ENCODE data around the gene COPB2. TPM values are rescaled to one million over a fixed set of nuclear protein-coding genes. Genes with fewer than 3 reads are reported as not detected.

The COPB2 gene
- polyA plus RNA-seq, 1 donor (not counting 4 experiments of a cell fraction or from before 2014, with no cell fraction given) = 149 TPM

DNA sequence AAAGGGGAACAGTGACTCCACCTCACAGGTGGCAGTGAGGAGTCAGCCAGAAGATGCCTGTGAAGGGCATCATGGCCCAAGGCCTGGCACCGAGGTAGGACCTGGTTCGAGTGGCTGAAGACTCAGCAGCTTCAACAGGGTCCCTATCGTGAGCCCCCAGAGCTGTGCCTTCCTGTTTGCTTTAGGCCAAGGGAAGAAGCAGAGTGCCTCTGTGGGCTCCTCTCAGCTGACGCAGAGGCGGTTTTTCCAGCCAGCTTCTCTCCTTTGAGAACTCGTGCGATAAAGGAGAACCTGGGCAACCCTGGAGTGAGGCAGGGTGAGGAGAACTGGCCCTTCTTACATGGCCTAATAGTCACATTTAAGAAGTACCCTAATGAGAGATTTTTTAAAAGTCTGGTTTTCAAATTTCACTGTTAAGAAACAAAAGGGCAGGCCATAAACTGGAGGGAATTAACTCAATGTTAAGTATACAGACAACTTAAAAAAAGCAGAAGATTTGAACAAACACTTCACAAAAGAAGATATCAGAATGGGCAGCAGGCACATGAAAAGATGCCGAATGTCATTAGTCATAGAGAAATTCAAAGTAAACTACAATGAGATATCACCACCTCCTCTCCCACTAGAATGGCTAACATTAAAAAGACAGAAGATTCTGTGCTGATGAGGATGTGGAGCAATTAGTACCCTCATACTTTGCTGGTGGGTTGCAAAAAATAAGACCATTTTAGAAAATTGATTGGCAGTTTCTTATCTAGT is 68.7 kb downstream of the COPB2 start:
- FAIRE-seq = no peak
- H3K9ac ChIP-seq (ENCODE audit: control insufficient read depth, extremely low read depth, insufficient read depth, low read length) = no peak overlapping the region
- no peak overlapping the region for H2AFZ ChIP-seq (ENCODE audit: control insufficient read depth, low read length)

DNA sequence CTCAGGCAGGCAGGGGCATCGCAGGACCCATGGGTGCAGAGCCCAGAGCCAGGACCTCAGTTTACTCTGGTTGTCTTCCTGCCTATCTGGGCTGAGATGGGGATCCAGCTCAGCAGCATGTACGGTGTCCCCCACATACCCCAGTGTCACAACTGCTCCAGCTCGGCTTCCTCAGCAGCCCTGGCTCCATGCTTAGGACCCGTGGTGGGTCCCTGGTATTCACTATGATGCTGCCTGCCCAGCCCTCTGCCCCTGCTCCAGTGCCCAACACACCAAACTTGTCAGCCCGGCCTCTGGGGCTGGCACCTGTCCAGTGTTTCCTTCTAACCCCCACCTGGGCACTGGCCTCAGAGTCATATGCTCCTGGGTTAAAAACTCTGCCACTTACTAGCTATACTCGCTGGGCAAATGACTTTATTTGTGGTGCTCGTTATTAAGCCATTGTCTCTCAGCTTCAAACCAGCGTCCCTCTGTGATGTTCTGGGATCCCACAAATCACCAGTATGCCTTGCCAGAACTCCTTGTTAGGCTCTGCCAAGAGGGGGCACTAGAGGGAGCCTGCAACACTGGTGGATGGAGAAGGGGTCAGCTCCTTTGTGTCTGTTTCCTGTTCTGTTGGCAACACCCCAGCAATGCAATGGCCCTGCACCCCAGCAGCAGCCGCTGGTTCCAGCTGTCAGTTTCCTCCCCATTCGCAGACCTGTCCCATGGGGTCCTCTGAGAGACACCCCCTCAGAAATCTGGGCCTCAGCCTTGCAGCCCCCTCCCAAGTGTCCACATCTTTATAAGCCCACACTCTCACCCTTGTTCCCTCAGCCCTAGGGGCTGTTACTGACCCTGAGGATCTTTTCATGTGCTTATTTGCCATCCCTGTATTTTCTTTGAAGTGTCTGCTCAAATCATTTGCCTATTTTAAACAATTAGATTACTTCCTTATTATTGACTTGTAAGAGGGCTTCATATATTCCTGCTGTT is 69.7 kb downstream of the COPB2 start:
- H4K20me1 ChIP-seq (ENCODE audit: control insufficient read depth, extremely low read depth, insufficient read depth, low read length) = no peaks in the 10 kb centered on the region
- no peak overlapping the region for H3K9ac ChIP-seq (ENCODE audit: control insufficient read depth, extremely low read depth, insufficient read depth, low read length)
- TF ChIP-seq, protein P1, sequence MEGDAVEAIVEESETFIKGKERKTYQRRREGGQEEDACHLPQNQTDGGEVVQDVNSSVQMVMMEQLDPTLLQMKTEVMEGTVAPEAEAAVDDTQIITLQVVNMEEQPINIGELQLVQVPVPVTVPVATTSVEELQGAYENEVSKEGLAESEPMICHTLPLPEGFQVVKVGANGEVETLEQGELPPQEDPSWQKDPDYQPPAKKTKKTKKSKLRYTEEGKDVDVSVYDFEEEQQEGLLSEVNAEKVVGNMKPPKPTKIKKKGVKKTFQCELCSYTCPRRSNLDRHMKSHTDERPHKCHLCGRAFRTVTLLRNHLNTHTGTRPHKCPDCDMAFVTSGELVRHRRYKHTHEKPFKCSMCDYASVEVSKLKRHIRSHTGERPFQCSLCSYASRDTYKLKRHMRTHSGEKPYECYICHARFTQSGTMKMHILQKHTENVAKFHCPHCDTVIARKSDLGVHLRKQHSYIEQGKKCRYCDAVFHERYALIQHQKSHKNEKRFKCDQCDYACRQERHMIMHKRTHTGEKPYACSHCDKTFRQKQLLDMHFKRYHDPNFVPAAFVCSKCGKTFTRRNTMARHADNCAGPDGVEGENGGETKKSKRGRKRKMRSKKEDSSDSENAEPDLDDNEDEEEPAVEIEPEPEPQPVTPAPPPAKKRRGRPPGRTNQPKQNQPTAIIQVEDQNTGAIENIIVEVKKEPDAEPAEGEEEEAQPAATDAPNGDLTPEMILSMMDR (optimal IDR thresholded peaks at IDR 0.05 in 1 of 3, IDR thresholded peaks at IDR 0.05 in 1 of 3, conservative IDR thresholded peaks at IDR 0.05 in 1 of 3; ENCODE audit: extremely low read depth in 1 of 3, insufficient read depth in 2 of 3, low read length in 3 of 3) = peak; percentile 22 to 52 (median 41)
- TF ChIP-seq EZH2 (IDR thresholded peaks at IDR 0.05; ENCODE audit: low read length) = no peak
- FAIRE-seq (no peak), DNase-seq (ENCODE audit: low read depth, low spot score) (no peak)
- no peak overlapping the region for H2AFZ ChIP-seq (ENCODE audit: control insufficient read depth, low read length)
- H3K79me2 ChIP-seq (ENCODE audit: control insufficient read depth, insufficient read depth, low read length) = no peaks in the 10 kb centered on the region
- H3K4me1 ChIP-seq (ENCODE audit: control insufficient read depth, extremely low read depth, insufficient read depth, low read length) = peaks cover 13% of the 10 kb centered on the region
- no peak overlapping the region for H3K4me2 ChIP-seq (ENCODE audit: control insufficient read depth, extremely low read depth, insufficient read depth, low read depth, low read length)
- no peak overlapping the region for H3K27ac ChIP-seq (ENCODE audit: control insufficient read depth, insufficient read depth, low read length)
- no peaks in the 10 kb centered on the region for H3K9me3 ChIP-seq (ENCODE audit: control insufficient read depth, low read depth, low read length)
- dilution Hi-C loops (cut with MboI; ENCODE audit: extremely low pct_ligation_motif_present, low sequenced_read_pairs) = loop anchor here (25.0 kb wide), 2 partner anchors 207 to 382 kb away; partner anchors contain the start of genes FOXL2 and FOXL2NB
- no peak overlapping the region for H3K4me3 ChIP-seq (ENCODE audit: control insufficient read depth in 2 of 3, extremely low read depth in 1 of 3, insufficient read depth in 2 of 3, low read depth in 1 of 3, low read length in 3 of 3)
- H3K9me1 ChIP-seq (ENCODE audit: control insufficient read depth, extremely low read depth, insufficient read depth, low read length) = no peaks in the 10 kb centered on the region
- H3K36me3 ChIP-seq (ENCODE audit: control insufficient read depth in 2 of 2, extremely low read depth in 1 of 2, insufficient read depth in 2 of 2, low read length in 2 of 2) = no peaks in the 10 kb centered on the region
- H3K27me3 ChIP-seq (ENCODE audit: control insufficient read depth, extremely low read depth, insufficient read depth, low read length) = peaks cover 17% of the 10 kb centered on the region

More for the DNA sequence above, 68.7 kb downstream of the COPB2 start:
- no peak for DNase-seq (ENCODE audit: low read depth, low spot score)
- dilution Hi-C loops (cut with MboI; ENCODE audit: extremely low pct_ligation_motif_present, low sequenced_read_pairs) = loop anchor here (25.0 kb wide), 2 partner anchors 208 to 383 kb away; partner anchors contain the start of genes FOXL2 and FOXL2NB
- no peaks in the 10 kb centered on the region for H3K9me1 ChIP-seq (ENCODE audit: control insufficient read depth, extremely low read depth, insufficient read depth, low read length)
- no peak overlapping the region for H3K27ac ChIP-seq (ENCODE audit: control insufficient read depth, insufficient read depth, low read length)
- H3K4me3 ChIP-seq (ENCODE audit: control insufficient read depth in 2 of 3, extremely low read depth in 1 of 3, insufficient read depth in 2 of 3, low read depth in 1 of 3, low read length in 3 of 3) = no peak overlapping the region
- H3K9me3 ChIP-seq (ENCODE audit: control insufficient read depth, low read depth, low read length) = no peaks in the 10 kb centered on the region
- peaks cover 17% of the 10 kb centered on the region for H3K27me3 ChIP-seq (ENCODE audit: control insufficient read depth, extremely low read depth, insufficient read depth, low read length)
- no peaks in the 10 kb centered on the region for H3K36me3 ChIP-seq (ENCODE audit: control insufficient read depth in 2 of 2, extremely low read depth in 1 of 2, insufficient read depth in 2 of 2, low read length in 2 of 2)
- TF ChIP-seq EZH2 (IDR thresholded peaks at IDR 0.05; ENCODE audit: low read length) = no peak
- TF ChIP-seq, protein P1 (optimal IDR thresholded peaks at IDR 0.05 in 1 of 3, IDR thresholded peaks at IDR 0.05 in 1 of 3, conservative IDR thresholded peaks at IDR 0.05 in 1 of 3; ENCODE audit: extremely low read depth in 1 of 3, insufficient read depth in 2 of 3, low read length in 3 of 3) = no peak
- no peaks in the 10 kb centered on the region for H3K79me2 ChIP-seq (ENCODE audit: control insufficient read depth, insufficient read depth, low read length)
- H4K20me1 ChIP-seq (ENCODE audit: control insufficient read depth, extremely low read depth, insufficient read depth, low read length) = no peaks in the 10 kb centered on the region
- no peak overlapping the region for H3K4me2 ChIP-seq (ENCODE audit: control insufficient read depth, extremely low read depth, insufficient read depth, low read depth, low read length)
- H3K4me1 ChIP-seq (ENCODE audit: control insufficient read depth, extremely low read depth, insufficient read depth, low read length) = peaks cover 13% of the 10 kb centered on the region
